LHCN-M2 (cell line): Measurements from ENCODE around the gene STIP1. TPM values are rescaled to one million over a fixed set of nuclear protein-coding genes. Genes with fewer than 3 reads are reported as not detected.

Experiments
- DNase-seq: peaks from one replicate; pipeline ENCODE4 v3.0.0-alpha.2; 2012; ENCODE audit warnings: low read depth
- polyA plus RNA-seq: library from polyadenylated mRNA; unstranded; fragments of >200 nt; gene quantifications from one replicate; pipeline ENCODE4 v1.2.1, GENCODE V29; 2012; ENCODE audit warnings: missing spikeins
- total RNA-seq: library from RNA; depleted of rRNA; stranded (reverse); fragments of >200 nt; gene quantifications from 2 replicates; pipeline ENCODE4 v1.2.3, GENCODE V29; 2014; rRNA removed

STIP1 gene
- total RNA-seq: 237 and 248 TPM in 2 replicates
- polyA plus RNA-seq: 174 TPM

DNA sequence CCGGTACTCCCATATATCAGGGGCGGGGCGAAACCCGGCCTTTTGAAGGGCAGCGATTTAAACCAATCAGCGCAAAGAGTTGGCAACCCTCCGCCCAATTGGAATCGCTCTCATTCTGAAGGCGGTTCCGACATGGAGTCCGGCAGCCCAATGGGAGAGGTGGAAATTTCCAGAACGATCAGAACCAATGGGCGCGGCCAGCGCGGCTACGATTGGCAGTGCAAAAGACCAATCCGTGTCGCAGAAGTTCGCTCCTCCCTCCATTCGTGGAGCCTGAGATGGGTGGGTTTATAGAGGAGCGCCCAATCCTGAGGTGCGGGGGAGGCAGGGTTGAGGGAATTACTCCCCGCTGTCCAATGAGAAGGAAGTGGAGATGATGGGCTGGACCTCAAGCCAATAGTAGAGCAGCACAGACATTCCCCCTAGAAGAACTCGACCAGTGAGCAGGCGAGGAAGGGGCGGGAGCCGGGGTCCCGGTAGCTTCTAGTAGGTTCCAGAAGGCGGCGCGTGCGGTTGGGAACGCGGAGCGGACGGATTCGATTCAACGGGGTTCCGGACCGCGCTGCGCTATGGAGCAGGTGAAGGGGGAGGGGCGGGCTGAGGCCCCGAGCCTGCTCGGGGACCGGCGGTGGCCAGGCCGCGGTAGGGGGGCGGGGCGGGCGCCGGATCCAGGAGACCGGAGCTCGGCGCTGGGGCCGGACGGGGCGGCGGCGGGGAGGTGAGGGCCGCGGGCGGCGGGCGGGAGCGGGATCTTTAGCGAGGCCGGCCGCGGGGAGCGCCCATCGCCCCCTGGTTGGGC lies at the start of gene STIP1:
Gene STIP1, plus strand, starts transcription at position 479 of the 799 bp plus-strand sequence. Its CDS starts 91 bp downstream, at position 570.
- DNase-seq: peak; percentile 100

- no peak for DNase-seq
Observed at GRCh38 chr11:64136765-64137441, 49.1 kb upstream of the STIP1 start.

DNA sequence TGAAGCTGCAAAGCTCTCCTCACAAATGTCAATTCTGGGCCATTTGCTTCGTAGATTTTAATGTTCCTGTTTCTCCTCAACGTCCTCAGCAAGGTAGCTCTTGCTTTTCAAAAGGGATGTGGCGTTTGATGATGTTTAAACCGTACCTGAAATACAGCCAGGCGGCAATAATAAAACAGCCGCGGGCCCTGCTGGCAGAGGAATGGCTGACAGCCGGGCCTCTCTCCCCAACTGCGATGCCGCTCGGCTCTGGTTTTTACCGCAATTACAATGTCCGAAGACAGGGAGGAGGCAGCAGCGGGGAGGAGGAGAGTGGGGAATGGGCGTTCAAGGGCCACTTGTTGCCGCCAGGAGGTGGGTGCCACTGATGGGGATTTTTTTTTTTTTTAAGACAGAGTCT lies 47.6 kb upstream of the STIP1 start:
- DNase-seq: no peak

GRCh38 chr11:64139049-64139448 lies 46.9 kb upstream of the STIP1 start:
- no peak for DNase-seq

DNA sequence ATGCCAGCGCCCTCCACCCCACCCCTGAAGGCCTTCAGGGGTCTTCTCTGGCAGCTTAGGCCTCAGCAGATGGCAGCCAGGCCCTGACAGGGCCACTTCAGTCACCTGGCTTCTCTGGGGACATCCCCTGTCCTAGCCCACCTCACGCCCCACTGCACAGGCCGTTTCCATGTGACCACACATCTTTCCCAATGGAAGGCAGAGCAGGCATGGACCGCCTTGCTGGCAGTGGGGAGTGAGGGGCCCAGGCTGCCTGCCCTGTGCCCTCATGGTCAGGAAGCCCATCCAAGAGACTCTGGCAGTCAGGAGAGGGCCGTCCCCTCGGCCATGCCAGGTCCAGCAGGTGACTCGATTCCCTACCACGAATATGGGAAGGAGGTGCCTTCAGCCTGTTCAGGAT lies 45.9 kb upstream of the STIP1 start:
- no peak for DNase-seq

DNA sequence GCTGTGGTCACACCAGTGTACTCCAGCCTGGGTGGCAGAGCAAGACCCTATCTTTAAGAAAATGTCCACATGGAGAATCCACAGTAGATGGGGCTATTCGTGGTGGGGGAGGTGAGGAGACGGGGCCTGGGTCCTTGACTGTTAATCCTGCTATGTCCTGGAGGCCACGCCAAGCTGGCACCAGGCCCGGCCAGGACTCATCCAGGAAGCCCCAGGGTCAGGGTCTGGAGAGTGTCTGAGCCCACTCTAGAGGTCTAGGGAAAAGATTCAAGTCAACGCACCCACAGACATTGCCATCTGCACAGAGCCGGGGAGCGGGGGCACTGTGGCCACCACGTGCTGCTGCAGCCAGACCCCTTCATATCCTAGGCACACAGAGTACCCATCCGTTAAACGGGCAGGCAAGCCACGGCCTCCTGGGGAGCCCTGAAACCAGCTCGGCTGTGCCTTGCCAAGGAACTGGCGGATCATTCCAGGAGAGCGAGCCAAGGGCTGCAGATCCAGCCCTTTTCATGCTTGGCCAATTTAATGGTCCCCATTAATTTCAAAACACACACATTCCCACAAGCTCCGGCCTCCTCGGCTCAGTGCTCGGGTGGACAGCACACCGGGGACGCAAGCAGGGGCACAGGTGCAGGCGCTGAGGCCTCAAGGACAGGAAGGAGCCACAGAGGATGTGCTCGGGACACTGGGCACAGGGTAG lies 44.7 kb upstream of the STIP1 start:
- no peak for DNase-seq

GRCh38 chr11:64144587-64145472 lies 41.1 kb upstream of the STIP1 start:
- DNase-seq: no peak

DNA sequence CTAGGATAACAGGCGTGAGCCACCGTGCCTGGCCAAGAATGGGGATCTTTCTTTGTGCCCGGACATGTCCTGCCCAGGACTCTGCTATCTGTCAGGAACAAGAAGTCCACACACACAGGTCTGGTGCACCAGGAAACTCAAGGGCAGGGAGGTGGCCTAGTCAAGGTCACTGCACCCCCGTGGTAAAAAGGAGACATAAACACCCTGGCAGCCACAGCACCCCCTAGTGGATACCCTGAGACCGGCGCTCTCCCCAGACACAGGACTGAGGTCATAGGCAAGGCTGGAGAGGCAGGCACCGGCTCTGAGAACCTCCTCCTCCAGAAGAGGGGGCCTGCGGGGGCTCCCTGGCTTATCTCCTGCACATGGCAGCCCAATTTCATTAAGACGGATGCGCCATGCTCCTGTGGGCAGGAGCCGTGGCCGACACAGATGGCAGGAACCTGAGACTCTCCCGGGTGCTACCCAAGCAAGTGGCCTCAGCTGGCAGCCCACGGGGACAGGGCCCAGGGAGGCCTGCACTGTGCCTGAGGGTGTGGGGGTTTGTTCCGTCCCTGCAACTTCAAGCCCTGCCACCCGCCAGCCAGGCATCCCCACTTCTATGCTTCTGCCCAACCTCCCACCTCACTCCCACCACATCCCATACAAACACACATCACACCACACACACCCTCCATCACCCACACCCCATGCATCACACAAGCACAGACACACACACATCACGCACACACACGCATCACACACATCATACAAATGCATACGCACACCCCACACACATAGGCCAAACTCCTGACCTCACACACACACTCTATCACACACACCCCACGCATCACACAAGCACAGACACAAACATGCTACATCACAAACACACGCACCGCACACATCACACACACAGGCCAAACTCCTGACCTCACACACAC lies 39.7 kb upstream of the STIP1 start:
- DNase-seq: no peak

GRCh38 chr11:64148226-64148916 lies 37.6 kb upstream of the STIP1 start:
- DNase-seq: peak; percentile 41

DNA sequence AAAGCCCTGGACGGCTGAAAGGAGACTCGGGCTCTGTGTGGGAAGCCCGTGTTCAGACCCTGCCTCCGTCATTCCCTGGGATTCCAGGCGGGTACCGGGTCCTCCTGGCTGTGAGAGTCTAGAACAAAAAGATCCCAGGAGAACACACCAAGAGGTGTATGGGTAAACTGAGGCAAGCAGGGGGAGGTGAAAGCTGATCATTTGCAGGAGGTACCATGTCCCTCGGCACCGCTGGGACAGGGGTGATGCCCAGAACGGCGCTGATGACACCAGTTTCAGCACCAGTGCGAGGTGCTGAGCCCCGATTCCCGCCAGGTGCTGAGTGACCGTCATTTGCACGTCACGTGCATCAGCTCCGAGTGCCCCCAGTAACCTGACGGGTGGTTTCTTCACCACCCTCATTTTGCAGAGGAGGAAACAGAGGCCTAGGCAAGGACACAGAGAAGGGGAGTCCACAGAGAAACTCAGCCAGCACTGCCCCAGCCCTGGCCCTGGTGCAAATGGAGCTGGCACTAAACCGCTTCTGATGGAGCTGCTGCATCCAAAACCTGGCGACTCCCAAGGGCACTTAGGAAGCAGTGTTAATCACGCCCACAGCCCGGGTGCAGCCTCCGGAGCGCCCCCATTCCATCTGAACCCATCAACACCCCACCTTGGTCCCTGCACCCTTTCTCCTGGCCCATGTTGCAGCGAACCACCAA lies 36.9 kb upstream of the STIP1 start:
- DNase-seq: no peak

DNA sequence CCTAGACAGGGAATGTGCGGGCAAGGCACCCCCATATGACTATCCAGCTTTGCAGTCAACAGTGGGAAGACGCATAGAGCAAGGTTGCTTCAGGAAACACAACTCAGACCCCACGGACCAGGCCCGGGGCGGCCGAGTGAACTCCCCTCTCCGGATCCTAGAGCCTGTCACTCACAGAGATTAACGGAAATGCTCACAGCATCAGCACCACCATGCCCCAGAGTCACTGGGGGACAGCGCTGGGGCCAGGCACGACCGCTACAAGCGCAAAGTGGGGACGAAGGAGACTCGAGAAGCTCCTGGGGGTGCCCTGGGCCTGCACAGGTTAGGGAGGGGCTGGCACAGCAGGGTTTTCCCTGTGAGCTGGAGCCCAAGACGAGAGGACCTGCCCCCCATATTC lies 35.9 kb upstream of the STIP1 start:
- no peak for DNase-seq

DNA sequence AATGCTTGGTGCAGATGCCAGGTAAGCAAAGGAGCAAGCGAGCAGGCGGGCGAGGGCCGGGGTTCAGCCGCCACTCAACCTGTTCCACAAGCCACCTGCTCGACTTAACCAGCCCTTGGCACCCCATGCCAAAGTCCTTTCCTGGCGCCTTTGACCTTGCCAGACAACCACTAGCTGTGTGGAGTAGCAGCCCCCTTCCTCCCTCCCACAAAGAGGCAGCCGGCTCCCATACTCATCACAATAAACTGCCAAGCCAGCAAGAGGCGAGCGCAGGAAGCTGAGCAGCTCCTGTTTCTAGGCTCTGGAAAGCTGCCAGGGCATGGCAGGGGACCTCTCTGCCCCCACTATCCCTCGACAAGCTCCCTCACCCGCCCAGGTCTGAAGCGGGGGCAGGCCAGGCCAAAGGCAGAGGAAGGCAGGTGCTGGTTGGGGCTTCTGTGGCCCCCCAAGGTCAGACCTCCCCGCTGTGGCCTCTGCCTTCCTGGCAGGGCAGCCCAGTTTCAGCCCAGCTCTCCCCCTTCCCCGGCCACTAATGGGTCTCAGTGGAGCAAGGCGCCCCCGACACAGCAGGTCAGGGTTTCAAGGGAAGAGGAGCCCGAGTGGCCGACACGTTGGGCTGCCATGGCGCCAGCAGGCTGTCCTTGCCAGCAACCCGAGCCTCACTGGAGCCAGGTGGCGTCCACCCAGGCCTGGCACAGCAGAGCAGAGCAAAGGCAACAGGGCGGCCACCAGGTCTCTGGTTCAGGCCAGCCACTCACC lies 35.3 kb upstream of the STIP1 start:
- no peak for DNase-seq

DNA sequence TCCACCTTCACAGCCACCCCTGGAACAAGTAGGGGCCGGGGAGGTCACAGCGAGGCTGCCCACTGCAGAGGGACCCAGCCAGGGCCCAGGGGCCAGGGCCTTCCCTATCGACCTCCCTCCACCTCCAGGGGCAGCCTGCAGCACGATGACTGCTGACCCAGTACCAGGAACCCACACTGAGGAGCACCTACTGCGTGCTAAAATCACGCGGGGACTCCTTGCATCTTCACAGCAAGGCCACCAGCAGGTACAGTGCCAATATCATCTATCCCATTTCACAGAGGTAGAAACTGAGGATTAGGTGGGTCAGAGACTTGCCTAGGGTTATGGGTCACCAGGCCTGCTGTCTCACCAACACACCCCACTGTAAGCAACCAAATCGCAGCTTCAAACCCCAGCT lies 34.6 kb upstream of the STIP1 start:
- no peak for DNase-seq

GRCh38 chr11:64152841-64153691 lies 32.9 kb upstream of the STIP1 start:
- DNase-seq: peak; percentile 21

DNA sequence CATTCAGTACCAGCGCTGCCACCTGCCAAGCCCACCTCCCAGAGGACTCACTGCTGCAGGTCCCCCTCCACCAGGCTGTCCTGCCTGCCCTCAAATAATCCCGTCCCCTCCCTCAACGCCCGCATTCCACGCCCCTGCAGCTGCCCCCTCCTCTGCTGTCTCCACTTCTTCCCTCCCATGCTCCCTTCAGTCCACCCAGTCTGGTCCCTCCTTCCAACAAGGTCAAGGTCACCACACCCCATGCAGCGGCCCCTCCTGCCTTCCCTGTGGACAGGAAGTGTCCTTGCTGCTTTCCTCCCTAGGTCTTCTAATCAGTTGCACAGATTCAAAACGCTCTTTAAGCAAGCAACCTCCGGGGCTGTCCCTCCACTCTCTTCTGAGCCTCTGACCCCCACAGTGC lies 32.2 kb upstream of the STIP1 start:
- no peak for DNase-seq

- no peak for DNase-seq
Observed at GRCh38 chr11:64156235-64157011, 29.5 kb upstream of the STIP1 start.
